Choroid plexus epithelial cell (primary cell): ENCODE measurements around the gene CCNDBP1.

Experiments
- DNase-seq: peaks from one replicate; pipeline ENCODE4 v3.0.0-alpha.2; 2010; ENCODE audit warnings: low read depth
- H3K4me3 ChIP-seq: 2 replicates; pipeline ENCODE4 v1.5.1; 2011; ENCODE audit warnings: low read depth, mild to moderate bottlenecking, control low read depth, low read length, moderate library complexity
- CTCF ChIP-seq: conservative IDR thresholded peaks from 2 replicates; pipeline ENCODE4 v1.5.1; 2011; ENCODE audit warnings: low read depth, mild to moderate bottlenecking, control low read depth, inconsistent platforms, low read length, moderate library complexity

The CCNDBP1 gene

GRCh38 chr15:43207024-43207423 is 21.8 kb downstream of the CCNDBP1 start:
- DNase-seq, result no peak
- TF ChIP-seq CTCF, result no peak
- no peak overlapping the region for H3K4me3 ChIP-seq

- no peak for TF ChIP-seq CTCF
- no peak for DNase-seq
- no peak overlapping the region for H3K4me3 ChIP-seq
Measured at GRCh38 chr15:43208052-43209002, 23.1 kb downstream of the CCNDBP1 start.

DNA sequence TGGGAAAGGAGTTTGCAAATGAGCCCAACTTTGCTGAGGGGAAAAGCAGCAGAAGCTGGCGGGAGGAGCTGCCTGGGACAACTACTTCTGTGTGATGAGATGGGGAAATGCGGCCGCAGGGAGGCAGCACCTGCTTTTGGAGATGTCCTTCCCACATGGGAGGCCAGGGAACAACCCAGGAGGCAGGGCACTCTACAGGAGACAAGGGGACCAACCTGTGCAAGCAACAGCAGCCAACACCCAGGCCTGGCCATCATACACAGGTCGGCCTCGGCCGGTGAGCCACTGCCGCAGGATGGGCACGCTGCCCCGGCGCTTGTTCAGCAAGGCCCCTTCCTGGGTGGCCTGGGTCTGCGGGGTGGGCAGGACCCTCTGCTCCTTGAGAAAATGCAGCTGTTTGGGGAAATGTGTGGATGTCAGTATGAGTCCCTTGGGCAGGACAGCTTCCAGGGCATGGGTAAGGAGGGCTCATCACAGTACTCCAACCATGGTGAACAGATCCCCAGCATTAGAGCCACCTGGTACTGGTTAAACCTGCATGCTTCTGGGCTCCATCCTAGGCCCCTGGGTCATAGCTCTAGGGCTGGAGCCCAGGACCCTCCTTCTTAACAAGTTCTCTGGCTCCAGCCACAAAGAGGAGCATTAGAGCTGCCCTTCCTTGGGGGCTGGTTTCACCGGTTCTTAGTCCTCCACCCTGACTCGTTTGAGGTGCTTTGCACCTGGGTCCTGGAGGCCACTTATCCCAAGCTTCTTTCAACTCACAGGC is 24.0 kb downstream of the CCNDBP1 start:
- peak; percentile 36 for DNase-seq
- TF ChIP-seq CTCF, result peak; percentile 46
- no peak overlapping the region for H3K4me3 ChIP-seq

DNA sequence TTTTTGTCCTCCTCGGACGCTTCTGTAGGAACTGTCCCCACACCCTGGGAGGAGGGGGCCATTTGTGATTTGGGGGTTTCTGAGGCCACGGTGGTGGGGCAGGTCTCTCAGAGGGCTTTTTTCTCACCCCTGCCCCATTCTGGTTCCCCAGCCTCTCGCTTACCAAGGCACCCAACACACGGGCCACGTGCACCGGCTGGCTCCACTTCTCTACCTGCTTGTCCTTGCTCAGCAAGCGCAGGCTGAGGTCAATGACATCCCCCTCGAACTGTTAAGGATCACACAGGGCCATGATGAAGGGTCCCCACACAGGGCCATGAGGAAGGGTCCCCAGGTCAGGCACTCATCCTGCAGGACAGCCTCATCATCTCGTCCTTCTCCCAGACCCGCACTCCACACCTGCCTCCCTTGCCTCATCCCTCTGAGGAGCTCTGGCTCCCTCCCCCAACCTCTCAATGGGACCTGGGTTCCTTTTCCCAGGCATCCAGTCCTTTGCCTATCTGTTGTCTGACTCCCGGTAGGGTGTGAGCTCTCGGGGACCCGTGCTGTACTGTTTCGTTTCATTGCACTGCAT is 25.1 kb downstream of the CCNDBP1 start:
- no peak for TF ChIP-seq CTCF
- H3K4me3 ChIP-seq, result no peak overlapping the region
- DNase-seq, result no peak

DNA sequence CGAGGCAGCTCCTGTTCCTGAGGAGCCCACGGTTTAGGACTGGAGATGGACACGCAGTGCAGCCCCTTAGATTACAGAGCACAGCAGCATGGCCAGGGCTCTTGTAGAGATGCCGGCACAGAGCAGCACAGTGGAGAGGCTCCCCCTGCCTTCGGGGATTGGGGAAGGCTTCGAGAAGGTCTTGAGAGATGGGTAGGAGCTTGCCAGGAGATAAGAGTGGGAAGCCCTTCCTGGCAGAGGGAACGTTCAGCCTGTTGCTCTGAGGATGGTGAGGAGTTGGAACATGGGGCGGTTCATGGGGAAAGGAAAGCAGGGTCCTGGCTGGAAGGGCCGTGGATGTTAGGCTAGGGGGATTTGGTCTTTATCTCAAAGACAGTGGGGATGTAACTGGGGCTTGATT is 25.6 kb downstream of the CCNDBP1 start:
- no peak overlapping the region for H3K4me3 ChIP-seq
- TF ChIP-seq CTCF, result no peak
- no peak for DNase-seq

DNA sequence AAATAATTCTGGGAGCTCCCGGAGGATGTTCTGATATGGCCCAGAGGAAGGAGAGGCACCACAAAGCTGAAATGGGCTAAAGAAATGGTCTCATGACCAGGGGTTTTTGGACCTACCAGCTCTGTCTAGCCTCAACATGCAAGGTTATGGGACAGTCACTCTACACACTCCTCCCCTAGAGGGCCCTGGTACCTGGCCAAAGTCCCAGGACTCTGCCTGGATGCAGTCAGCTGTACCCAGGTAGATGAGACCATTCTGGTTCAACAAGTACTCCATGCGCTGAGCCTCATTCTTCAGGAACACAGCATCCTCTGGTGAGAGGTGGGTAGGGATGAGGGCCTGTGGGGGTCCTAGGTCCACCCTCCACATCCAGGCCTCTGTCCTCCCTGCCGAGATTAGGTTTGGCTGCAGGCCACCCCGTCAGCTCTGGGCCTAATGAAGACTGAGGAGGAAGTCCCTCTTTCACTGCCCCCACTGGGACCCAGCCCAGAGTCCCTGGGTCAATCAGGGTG is 26.1 kb downstream of the CCNDBP1 start:
- no peak overlapping the region for H3K4me3 ChIP-seq
- DNase-seq, result no peak
- TF ChIP-seq CTCF, result no peak
